RWPE1 (cell line): ENCODE measurements around the gene STAG1.

Experiments used
- CTCF ChIA-PET: fragments of 350-600 bp; sonication (Branson Sonifier 250); formaldehyde crosslinking; extraction: SDS; loops from one replicate; lab custom pipeline; 2021; lab: Yijun Ruan, JAX
- POLR2A ChIA-PET: fragments of 400-600 bp; formaldehyde crosslinking; extraction: SDS; loops from one replicate; lab custom pipeline; 2020; ENCODE audit warnings: antibody characterized with exemption; ENCODE audit not compliant: low non-redundant PET; lab: Yijun Ruan, JAX
- DNase-seq: peaks from one replicate; pipeline ENCODE4 v3.0.0; 2012; ENCODE audit warnings: low spot score
- H3K27ac ChIP-seq: fragments of 450-650 bp; 2 replicates; pipeline ENCODE4 v1.5.1; 2017
- TF ChIP-seq, protein P1 (sequence below): fragments of 450-650 bp; conservative IDR thresholded peaks from 2 replicates; pipeline ENCODE4 v1.5.1; 2017; ENCODE audit warnings: low read depth, mild to moderate bottlenecking

STAG1 gene

DNA sequence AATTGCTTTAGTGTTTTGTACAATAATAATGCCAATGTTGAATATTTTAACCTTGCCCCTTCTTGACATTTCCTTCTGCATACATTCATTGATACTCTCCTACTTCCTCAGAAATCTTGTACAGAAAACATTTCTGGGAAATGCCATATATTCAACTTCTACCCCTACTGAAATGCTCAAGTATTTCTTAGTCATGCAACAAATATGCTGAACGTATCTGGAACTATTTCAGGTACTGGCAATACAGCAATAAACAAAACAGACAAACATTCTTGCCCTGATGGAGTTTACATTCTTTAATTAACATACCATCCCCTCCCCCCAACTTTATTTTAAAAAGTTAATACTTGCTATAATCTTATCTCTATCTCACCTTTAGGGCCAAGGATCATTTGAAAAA lies 147.2 kb downstream of the STAG1 start:
- TF ChIP-seq, protein P1, sequence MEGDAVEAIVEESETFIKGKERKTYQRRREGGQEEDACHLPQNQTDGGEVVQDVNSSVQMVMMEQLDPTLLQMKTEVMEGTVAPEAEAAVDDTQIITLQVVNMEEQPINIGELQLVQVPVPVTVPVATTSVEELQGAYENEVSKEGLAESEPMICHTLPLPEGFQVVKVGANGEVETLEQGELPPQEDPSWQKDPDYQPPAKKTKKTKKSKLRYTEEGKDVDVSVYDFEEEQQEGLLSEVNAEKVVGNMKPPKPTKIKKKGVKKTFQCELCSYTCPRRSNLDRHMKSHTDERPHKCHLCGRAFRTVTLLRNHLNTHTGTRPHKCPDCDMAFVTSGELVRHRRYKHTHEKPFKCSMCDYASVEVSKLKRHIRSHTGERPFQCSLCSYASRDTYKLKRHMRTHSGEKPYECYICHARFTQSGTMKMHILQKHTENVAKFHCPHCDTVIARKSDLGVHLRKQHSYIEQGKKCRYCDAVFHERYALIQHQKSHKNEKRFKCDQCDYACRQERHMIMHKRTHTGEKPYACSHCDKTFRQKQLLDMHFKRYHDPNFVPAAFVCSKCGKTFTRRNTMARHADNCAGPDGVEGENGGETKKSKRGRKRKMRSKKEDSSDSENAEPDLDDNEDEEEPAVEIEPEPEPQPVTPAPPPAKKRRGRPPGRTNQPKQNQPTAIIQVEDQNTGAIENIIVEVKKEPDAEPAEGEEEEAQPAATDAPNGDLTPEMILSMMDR = no peak
- H3K27ac ChIP-seq = no peak overlapping the region
- no peak for DNase-seq
- ChIA-PET POLR2A (no interaction called here), CTCF (no interaction called here)

DNA sequence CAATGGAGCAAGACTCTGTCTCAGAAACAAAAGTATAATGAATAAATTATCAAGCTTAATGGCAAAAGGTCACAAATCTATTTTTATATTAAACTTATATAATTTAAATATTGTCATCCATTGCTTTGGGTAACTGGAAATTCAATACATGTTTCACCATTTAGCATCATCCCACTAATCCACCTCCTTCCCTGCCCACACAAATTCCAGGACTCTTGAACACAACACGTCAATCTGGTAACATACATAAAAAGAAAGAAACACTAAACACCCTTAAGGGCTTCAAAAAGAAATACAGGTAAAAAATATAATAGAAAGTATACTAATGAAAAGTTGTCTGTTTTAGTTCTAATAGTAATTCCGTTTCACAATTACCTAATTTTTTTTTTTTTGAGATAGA lies 149.4 kb downstream of the STAG1 start:
- POLR2A ChIA-PET = no interaction called here
- H3K27ac ChIP-seq = no peak overlapping the region
- TF ChIP-seq, protein P1 = no peak
- no peak for DNase-seq
- CTCF ChIA-PET = no interaction called here

DNA sequence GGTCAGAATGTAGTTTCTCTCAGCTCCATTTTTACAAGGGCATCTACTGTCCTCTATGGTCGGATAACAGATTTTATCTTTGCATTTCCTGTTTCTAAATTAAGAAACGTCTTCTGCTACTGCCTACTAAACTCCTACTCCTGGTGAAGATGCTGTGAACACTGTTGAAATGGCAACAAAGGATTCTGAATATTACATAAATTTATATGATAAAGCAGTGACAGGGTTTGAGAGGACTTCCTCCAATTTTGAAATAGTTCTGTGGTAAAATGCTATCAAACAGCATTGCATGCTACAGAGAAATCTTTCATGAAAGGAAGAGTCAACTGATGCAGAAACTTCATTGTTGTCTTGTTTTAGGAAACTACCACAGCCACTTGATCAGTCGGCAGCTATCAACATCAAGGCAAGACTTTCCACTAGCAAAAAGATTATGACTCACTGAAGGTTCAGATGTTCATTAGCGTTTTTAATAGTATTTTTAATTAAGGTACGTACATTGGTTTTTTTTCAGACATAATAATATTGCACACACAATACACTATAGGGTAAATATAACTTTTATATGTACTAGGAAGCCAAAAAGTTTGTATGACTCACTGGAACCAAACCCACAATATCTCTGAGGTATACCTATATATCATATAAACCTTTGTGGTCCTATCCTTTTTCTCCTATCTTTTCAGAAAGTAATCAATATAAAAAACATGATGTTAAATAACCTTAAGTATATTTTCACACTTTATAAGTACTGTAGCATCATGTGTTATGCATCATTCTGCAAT lies 156.1 kb downstream of the STAG1 start:
- CTCF ChIA-PET = no interaction called here
- POLR2A ChIA-PET = no interaction called here
- TF ChIP-seq, protein P1 = no peak
- no peak overlapping the region for H3K27ac ChIP-seq
- DNase-seq = no peak

DNA sequence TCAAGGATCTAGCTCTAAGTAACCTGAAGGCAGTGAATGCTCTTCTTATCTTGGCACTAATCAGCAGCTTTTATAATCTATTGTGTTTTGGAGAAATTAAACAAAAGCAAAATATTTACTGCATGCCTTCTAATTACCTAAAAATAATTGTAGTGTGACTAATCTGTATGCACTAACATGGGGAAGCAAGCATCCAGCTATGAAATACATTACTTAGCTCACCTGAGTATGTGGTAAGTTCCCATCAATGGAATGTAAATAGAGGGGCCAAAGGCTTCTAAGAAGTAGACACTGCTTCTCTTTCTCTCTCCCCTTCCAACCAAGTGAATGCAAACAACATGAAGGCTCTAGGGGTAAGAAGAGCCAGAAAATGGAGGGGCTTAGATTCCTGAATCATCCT lies 165.6 kb downstream of the STAG1 start:
- H3K27ac ChIP-seq = no peak overlapping the region
- no peak for DNase-seq
- TF ChIP-seq, protein P1 = no peak
- ChIA-PET POLR2A (interaction anchor here (0.6 kb wide), 1 partner anchor 14 kb away, joined by 3 read pairs; no protein-coding TSS in a partner anchor), CTCF (interaction anchor here (0.6 kb wide), 1 partner anchor 23 kb away, joined by 4 read pairs; no protein-coding TSS in a partner anchor)

DNA sequence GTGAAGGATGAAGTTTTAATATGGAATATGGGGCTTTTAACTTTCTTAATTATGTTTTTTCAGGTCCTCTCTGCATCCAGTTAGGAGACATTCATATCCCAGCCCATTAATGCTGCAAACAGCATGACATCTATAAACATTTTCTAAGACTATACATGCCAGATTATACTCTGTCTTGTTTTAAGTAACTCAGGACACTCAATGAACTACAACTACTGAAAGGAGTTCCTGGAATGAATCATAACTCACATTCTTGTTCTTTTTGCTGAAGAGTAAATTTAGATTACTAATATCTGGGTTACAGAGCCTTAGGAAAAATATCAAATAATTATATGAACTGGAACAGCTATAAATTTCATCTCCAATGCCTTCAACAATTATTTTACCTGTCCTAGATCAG lies 167.4 kb downstream of the STAG1 start:
- TF ChIP-seq, protein P1 = no peak
- H3K27ac ChIP-seq = no peak overlapping the region
- POLR2A ChIA-PET = no interaction called here
- no peak for DNase-seq
- CTCF ChIA-PET = no interaction called here

DNA sequence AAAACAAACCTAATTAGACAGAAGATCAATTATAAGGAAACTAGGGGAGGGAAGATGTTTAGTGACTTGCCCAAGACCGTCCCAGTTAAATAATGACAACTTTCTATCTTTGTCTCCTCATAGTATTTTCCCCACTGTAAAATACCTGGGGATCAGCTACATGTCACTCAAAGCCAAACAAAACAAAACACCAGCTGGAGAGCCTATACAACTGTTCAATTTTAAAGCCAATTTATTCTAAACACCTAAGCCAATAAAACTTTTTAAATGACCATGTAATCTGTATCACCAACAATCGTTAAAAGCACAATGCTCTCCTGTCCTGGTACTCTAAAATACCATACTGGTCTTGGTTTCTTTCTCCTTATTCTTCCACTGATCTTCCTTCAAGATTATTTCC lies 168.4 kb downstream of the STAG1 start:
- DNase-seq = no peak
- no peak overlapping the region for H3K27ac ChIP-seq
- TF ChIP-seq, protein P1 = no peak
- POLR2A ChIA-PET = no interaction called here
- CTCF ChIA-PET = interaction anchor here (0.6 kb wide), 1 partner anchor 1496 kb away, joined by 4 read pairs; no protein-coding TSS in a partner anchor
